ENCODE results near the gene CHRD.
"Not testable (repeated sequence)": the region's sequence is repeated elsewhere in the genome, so short reads cannot be mapped to it uniquely, and the experiment has no call there.

CHRD gene

DNA sequence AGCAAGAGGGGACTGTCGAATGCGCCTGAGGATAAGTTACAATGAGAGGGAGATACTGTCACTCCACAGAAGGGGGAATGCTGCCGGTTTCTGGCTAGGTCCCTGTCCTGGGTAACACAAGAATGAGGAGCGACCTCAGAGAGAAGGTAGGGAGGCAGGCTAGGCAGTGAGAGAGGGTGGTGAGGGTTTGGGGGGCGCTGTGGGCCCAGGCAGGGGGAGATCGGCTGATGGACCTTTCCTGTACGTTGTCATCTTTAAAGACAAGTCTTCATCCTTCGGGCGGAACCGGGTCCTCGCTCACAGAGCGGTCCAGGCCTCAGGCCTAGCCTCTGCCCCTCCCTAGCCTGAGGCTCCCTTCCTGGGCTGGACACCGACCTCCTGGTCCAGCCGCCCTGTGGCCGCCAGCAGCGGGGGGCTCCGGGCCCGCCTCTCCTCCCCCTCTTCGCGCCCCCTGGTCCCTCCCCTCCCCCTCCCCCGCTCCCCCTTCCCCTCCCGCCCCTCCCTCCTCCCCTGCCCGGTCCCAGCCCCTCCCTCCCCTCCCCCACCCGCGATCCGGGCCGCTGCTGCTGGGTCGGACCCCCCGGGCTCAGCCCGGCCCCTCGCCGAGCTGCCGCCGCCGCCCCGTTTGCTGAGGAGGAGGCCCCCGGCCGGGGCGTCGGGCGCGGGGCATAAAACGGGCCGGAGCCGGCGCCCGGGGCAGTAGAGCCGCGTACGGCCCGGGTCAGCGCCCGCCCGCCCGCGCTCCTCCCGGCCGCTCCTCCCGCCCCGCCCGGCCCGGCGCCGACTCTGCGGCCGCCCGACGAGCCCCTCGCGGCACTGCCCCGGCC, at the start of gene CHRD:
Gene CHRD, plus strand, starts transcription at position 697 of the 827 bp plus-strand sequence. CDS start 265 bp downstream, outside the sequence.
- FAIRE-seq: no peak

DNA sequence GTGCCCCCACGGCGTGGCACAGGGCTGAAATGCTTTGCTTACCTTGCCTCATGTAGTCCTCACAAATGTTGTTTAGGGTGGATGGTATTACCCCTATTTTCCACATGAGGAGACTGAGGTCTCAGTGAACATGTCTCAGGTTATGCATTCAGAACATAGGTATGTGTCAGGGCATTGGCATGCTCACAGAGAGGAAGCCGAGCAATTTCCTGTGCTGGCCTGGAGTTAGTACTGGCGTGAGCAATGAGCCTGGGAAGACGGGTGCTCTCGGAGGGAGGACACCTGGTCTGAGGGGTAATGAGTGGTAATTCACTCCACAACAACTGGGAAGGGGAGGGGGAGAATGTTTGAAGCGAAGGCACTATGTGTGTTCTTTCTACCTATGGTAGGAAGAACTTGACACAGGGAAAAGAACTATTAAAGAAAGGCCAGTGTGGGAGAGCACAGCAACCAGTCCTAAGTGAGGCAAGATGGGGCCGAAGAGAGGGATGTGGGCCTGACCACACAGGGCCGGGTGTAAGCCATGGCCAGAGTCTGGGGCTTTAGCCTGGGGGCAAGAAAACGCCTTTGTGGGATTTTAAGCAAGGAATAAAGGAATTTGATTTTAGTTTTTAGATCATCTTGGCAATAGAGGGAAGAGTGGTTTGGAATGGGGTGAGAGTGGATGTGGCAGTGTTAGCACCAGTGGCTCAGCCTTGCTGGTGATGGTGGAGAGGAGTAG, 47.3 kb upstream of the CHRD start:
- no peak for FAIRE-seq

DNA sequence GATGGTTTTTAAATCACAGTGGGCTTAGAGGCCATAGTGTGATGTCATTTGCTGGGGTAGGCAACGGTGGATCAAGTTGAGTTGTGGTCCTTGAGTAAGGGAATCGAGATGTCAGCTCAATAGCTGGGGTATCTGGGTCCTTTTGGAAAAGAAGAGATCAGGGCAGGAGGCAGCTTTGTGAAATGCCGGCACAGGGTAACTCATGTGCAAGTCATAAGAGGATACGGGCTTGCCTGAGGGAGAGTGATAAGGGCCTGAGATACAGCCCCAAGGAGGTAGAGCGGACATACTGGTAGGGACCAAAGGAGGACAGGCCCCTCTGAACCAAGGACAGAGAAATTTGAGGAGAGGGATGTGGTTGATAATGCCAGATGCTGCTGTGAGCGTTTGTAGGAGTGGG, 46.7 kb upstream of the CHRD start:
- no peak for FAIRE-seq

DNA sequence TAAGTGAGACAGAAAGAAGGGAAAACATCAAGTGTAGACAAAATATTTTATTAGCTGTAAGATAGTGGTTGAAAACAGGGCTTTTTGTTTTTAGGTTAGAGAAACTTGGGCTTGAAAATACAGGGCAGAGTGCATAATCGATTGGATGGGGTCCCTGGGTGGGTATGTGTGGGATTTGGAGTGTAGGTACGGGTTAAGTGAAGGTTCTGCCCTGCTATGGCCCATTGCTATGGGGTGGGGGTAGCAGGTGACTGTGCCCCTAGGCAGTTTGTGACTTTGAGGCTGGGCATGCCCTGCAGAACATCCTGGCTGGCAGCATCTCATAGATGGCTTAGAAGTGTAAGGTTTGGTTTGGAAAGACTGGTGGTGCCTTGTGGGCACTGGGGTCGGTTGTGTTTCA, 46.2 kb upstream of the CHRD start:
- no peak for FAIRE-seq

DNA sequence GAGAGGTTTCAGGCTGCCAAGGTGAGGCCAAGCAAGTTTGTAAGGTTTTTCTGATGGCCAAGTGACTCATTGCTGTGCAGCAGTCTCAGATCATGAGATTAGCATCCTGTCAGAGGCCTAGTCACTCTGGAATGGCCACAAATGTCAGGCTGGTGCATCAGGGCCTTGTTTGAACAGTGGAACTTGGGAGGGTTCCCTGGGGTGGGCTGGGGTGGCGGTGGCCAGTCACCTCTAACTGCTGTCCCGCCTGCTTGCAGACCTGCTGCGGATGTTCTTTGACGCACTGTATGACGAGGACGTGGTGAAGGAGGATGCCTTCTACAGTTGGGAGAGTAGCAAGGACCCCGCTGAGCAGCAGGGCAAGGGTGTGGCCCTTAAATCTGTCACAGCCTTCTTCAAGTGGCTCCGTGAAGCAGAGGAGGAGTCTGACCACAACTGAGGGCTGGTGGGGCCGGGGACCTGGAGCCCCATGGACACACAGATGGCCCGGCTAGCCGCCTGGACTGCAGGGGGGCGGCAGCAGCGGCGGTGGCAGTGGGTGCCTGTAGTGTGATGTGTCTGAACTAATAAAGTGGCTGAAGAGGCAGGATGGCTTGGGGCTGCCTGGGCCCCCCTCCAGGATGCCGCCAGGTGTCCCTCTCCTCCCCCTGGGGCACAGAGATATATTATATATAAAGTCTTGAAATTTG, 45.2 kb upstream of the CHRD start:
- no peak for FAIRE-seq

DNA sequence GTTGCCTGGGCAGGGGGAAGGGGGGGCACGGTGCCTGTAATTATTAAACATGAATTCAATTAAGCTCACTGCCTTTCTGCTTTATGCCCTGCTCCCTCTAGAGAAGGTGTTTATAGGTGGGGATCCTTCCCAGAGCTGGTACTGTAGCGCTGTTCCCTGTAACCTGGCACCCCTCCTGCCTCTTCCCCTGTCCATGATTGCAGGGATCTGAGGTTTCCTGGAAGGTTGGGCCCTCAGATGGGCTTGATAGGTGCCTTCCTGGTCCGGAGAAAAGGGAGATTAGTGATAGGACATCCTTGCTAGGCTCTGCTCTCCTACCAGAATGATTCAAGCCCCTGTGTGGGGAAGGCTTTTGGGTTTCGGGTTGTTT, 44.6 kb upstream of the CHRD start:
- no peak for FAIRE-seq

DNA sequence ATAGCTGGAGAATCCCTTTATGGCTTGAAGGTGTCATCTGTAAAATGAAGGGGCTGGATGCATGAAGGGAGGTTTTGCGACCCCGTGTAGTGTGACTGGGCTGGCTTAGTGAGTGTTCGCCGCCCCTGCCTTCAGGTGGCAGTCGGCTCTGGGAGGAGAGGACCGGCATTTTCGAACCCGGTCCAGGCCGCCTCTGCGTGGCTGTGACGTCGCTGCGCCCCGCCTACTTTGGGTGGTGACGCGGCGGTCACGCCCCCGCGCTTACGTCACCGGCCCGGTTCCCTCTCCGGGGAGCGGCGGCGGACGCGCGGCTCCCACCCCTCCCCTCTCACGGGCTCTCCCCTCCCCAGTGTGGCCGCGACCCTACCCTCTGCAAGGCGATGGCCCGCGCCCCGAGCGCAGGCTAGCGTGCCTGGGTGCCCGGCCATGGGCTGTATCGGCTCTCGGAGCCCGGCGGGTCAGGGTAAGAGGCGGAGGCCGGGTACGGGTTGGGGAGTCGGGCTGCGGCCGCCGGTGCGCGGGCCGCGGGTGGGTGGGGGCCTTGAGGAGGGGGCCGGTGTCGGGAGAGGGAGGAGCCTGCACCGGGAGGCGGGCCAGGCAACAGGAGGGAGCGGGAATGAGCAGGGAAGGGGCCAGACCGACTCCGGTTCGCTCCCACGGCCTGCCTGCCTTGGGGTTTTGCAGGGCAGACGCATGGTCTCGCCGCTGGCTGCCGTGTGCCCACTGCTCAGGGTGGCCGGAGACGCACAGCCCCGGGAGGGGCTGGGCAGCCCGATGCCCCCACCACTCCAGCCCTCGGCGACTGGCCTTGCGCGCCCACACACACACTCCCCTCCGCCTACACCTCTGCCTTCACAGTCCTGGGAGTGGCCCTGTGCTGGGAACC, 44.0 kb upstream of the CHRD start:
- no peak for FAIRE-seq

DNA sequence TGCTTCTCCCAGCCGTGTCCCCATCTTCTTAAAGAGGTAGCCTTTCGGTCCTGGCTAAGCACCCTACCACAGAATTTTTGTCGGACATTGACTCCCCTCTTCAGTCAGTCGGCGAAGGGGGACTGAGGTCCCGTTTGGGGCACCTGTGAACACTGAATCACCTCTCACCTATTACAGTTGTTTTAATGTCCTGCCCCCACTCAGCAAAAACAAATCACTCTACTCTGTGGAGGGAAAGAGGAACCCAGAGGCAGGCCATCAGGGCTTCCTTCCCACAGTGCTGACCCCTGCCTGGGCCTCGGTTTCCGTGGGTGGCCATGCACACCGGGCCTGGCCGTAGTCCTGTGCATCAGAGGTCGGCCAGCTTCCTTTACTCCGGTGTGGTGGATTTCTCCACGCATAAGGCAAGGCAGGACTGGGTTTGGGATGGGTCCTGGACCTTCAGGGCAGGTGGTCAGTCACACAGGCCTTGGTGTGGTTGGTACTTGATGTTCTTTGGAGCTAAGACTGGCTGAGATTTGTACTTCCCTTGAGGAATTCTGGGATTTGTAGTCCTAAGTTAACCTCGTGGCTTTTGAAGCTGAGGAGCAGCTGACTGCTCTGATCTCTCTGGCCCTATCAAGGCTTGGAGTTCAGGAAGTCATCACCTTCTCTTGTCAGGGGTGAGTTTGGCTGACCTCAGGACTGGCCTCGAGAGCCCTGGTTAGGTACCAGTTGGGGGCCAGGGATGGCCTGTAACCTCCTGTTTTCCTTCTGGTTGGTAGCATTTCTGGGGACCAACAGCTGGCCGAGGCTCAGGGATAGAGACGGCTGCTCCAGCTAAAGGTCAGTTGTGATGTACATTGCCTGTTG, 43.1 kb upstream of the CHRD start:
- peak; percentile 53 for FAIRE-seq

DNA sequence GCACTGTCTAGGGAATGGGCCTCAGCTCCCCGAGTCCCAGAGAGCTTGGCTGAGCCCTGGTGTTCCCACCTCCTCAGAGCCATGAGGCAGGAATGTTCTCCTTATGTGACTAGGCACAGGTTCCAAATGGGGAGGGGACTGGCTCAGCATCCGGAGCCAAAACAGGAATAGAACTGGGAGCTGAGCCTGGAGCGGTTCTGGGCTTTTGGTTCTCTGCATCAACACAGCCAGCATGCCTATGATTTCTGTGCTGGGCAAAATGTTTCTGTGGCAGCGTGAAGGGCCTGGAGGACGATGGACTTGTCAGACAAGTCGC, 42.5 kb upstream of the CHRD start, which contains the start of gene FAM131A:
Gene FAM131A, plus strand, starts transcription at position 202 of the 316 bp plus-strand sequence. Its CDS starts 31 bp downstream, at position 233.
- no peak for FAIRE-seq

DNA sequence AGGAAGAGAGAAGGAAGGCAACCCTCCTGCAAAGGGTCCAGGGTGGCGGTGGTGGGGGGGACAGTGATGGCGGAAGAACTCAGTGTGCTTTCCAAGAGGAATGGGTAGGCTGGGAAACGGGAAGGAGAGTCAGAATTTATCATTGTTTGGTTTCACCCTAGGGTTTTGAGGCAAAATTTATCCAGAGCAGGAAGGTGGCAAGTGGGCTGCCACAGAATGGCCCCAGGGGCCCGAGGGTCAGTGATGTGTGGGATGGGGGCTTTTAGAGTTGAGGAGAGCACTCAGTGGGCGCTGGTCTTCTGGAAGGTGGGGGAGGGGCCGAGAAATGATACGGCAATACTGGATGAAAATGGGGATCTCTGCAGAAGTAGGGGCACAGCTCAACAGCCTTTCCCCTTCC, 41.9 kb upstream of the CHRD start:
- no peak for FAIRE-seq

DNA sequence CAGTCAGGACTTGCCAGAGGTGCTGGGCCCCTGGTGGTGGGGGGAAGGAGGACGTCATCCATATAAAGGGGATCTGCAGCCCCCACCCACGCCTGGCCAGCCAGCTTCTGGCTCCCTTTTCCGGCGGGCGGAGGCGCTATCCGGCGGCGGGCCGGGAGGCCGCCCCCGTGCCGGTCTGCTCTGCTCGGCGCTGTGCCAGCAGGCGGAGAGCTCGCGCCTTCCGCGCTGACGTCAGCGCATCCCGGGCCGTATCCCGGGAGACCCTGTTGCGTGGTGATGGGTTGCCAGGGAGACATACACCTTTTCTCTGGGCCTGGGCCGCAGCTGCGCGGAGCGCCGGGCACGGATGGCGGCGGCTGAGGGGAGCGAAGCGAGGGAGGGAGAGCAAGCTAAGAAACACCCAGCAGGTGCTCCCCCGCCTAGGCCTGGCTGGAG, 41.3 kb upstream of the CHRD start:
- FAIRE-seq: no peak

DNA sequence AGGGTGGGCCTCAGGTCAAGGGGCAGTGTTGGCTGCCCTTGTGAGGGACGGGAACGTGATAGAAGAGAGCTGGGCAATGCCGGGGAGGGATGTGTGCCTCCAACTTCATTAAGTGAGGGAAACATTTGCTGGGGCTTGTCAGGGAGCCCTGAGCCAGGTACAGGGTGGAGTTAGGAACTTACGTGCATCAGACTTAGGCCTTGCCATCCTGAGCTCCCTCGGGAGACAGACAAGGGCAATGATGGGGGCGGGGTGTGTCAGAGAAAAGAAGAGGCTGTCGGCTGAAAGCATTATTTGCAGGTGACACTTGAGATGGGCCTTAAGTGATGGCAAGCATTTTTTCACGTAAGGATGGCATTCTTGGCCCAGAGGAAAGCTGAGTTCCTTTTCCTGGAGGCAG, 40.9 kb upstream of the CHRD start:
- no peak for FAIRE-seq

DNA sequence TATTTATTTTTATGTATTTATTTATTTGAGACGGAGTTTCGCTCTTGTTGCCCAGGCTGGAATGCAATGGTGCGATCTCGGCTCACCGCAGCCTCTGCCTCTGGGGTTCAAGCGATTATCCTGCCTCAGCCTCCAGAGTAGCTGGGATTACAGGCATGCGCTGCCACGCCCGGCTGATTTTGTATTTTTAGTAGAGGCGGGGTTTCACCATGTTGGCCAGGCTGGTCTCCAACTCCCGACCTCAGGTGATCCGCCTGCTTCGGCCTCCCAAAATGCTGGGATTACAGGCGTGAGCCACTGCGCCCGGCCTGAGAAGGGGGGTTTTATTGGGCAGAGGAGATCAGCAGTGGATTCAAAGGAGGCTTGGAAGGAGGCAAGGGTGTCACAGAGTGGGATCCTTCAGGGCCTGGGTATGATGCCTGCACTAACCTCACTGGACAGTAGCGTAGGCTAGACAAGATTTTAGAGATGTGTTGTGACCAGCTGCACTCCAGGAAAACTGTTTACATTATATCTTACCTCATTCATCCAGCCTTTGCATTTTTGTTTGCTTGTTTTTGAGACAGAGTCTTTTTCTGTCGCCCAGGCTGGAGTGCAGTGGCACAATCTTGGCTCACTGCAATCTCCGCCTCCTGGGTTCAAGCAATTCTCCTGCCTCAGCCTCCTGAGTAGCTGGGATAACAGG, 40.3 kb upstream of the CHRD start:
- not testable (repeated sequence) for FAIRE-seq

DNA sequence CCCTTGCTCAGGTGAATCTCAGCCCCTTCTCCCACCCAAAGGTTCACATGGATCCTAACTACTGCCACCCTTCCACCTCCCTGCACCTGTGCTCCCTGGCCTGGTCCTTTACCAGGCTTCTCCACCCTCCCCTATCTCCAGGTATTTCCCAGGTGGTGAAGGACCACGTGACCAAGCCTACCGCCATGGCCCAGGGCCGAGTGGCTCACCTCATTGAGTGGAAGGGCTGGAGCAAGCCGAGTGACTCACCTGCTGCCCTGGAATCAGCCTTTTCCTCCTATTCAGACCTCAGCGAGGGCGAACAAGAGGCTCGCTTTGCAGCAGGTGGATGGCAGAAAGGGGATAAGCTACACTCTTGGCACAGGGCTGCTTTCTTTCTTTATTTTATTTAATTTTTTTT, 37.9 kb upstream of the CHRD start:
- FAIRE-seq: no peak

DNA sequence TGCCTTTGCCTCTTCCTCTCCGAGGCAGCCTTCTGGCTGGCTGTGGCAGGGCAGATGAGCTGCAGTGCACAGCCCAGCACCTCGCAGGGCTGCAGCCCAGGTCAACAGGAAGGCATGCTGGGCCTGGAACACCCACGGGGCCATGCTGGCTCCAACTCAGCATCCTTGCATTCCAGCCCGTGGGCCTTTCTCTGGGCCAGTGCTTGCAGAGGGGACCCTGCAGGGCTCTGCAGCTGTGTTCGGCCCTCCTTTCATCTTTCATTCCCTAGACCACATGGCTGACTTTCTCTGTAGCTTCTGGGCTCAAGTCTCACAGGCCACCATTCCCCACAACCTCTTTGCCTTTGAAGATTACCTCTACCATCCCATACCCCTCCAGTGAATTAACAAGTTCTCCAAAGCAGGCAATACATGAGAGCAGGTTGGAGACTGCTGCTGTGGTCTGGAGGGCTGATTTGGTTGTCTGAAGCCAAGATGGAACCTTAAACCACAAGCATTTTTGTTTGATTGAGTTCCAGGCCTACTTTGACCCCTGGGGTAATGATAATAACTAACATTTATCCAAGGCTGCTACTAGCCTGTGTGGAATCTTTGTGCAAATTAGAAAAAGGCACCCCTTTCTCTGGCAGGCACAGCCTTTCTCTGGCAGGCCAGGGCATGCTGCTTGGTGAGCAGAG, 36.5 kb upstream of the CHRD start:
- no peak for FAIRE-seq

DNA sequence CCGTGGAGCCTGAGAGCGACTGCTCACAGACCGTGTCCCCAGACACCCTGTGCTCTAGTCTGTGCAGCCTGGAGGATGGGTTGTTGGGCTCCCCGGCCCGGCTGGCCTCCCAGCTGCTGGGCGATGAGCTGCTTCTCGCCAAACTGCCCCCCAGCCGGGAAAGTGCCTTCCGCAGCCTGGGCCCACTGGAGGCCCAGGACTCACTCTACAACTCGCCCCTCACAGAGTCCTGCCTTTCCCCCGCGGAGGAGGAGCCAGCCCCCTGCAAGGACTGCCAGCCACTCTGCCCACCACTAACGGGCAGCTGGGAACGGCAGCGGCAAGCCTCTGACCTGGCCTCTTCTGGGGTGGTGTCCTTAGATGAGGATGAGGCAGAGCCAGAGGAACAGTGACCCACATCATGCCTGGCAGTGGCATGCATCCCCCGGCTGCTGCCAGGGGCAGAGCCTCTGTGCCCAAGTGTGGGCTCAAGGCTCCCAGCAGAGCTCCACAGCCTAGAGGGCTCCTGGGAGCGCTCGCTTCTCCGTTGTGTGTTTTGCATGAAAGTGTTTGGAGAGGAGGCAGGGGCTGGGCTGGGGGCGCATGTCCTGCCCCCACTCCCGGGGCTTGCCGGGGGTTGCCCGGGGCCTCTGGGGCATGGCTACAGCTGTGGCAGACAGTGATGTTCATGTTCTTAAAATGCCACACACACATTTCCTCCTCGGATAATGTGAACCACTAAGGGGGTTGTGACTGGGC, 35.1 kb upstream of the CHRD start:
- no peak for FAIRE-seq

DNA sequence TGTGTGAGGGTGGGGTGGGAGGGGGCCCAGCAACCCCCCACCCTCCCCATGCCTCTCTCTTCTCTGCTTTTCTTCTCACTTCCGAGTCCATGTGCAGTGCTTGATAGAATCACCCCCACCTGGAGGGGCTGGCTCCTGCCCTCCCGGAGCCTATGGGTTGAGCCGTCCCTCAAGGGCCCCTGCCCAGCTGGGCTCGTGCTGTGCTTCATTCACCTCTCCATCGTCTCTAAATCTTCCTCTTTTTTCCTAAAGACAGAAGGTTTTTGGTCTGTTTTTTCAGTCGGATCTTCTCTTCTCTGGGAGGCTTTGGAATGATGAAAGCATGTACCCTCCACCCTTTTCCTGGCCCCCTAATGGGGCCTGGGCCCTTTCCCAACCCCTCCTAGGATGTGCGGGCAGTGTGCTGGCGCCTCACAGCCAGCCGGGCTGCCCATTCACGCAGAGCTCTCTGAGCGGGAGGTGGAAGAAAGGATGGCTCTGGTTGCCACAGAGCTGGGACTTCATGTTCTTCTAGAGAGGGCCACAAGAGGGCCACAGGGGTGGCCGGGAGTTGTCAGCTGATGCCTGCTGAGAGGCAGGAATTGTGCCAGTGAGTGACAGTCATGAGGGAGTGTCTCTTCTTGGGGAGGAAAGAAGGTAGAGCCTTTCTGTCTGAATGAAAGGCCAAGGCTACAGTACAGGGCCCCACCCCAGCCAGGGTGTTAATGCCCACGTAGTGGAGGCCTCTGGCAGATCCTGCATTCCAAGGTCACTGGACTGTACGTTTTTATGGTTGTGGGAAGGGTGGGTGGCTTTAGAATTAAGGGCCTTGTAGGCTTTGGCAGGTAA, 34.3 kb upstream of the CHRD start:
- no peak for FAIRE-seq

DNA sequence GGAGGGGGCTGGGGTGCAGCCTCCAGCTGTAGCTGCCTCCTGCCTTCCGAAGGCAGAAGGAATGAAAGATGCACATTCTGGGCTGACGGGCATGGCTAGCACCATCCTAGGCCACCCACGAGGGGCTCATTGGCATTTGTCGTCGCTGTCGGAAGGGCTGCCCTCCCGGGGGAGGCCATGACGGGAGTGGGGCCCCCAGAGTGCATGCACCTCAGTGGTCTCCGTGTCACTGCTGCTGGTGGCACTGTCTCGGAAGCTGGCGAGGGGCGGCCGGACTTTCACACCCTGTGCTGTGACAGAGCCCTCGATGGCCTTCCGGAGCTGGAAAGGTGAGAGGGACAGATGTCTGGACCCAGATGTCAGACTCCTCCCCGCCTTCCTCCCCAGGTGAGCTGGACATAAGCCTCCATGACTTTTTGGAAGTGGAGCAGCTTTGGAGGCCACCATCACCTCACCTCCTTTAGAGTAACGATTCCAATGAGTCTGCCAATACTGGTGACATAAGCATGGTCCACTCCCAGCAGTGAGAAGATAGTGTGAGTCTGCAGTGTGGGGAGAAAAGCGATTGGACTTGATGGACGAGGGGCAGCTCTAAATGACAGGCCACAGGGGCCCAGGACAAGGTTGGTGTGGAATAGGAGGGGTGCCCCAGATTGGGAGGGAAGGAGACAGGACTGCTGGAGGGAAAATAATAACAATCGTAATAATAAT, 33.2 kb upstream of the CHRD start:
- FAIRE-seq: no peak
